ENCODE results near the gene PANX1.
A peak's percentile ranks its signal among the peaks of the same experiment; 100 is the strongest.

DNA sequence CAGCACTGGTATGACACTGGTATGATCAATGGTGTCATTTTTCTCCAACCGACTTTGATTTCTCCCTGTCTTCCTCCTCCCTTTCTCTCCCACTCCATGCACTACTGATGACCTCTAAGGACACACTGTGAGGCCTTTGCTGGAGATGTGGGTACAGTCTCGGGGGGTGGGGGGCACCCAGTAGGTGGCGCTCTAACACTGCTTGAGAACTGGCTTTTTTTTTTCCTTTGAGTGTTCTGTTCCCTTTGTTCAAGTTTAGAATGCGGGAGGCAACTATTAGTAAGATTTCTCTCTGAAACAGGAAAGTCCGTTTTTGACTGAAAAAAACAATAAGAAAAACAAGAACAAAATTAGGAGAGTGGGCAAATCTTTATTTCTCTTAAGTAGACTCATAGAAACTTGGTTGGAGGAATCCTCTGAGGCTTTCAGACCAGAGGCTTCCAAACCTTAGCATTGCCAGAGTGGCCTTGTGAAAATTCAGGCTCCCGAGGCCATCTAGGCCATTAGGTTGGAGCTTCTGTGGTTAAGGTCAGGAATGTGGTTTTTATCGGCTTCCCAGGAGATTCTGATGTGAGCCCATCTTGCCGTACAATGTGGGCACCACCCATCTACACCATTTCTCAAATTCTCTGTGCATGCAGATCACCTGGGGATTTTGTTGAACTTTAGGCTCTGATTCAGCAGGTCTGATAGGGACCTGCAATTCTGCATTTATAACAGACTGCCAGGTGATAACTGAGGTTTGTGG lies 43.2 kb downstream of the PANX1 start:
- TF ChIP-seq, protein P1, sequence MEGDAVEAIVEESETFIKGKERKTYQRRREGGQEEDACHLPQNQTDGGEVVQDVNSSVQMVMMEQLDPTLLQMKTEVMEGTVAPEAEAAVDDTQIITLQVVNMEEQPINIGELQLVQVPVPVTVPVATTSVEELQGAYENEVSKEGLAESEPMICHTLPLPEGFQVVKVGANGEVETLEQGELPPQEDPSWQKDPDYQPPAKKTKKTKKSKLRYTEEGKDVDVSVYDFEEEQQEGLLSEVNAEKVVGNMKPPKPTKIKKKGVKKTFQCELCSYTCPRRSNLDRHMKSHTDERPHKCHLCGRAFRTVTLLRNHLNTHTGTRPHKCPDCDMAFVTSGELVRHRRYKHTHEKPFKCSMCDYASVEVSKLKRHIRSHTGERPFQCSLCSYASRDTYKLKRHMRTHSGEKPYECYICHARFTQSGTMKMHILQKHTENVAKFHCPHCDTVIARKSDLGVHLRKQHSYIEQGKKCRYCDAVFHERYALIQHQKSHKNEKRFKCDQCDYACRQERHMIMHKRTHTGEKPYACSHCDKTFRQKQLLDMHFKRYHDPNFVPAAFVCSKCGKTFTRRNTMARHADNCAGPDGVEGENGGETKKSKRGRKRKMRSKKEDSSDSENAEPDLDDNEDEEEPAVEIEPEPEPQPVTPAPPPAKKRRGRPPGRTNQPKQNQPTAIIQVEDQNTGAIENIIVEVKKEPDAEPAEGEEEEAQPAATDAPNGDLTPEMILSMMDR (optimal IDR thresholded peaks at IDR 0.05 in 1 of 3, IDR thresholded peaks at IDR 0.05 in 1 of 3, conservative IDR thresholded peaks at IDR 0.05 in 1 of 3; ENCODE audit: extremely low read depth in 1 of 3, insufficient read depth in 2 of 3, low read length in 3 of 3), result peak; percentile 73 to 77 (median 75)
- no peak for TF ChIP-seq EZH2 (IDR thresholded peaks at IDR 0.05; ENCODE audit: low read length)

Data from keratinocyte (primary cell).